ENCODE results near the gene LRFN4.

The LRFN4 gene

DNA sequence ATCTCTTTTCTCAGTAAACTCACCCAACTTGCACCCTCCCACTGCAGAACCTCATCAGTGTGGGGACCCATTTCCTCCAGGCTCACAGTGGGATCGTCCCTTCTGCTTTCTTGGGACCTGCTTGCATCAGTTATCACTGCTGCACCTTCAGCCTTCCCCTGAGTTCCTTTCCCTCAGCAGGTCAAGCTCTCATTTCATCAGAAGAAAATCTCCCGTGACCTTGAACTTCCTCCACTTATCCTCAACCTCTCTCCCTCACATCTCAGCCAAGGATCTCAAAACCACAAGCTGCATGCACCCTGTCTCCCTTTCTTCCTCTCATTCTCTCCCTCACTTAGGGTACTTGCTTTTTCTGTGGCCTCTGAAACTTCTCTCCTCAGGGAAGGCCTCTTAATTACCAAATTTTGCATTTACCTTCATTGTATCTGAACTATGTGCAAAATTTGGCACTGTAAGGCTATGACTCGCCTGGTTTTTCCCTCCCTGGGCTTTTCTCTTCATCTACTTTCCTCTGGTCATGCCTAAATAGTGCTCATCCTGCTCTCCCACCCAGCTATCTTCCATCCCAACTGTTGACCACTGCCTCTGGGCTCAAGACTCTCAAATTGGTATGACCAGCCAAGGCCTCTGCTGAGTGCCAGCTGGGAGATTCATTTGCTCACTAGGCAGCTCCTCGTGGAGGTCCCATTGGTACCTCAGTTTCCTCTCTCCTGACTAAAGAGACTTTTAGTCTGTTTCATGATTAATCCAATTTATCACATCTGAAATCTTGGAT is 16.4 kb upstream of the LRFN4 start:
- peaks cover 43% of the 10 kb centered on the region for H3K36me3 Mint-ChIP-seq (ENCODE audit: low read depth)
- intact Hi-C loops (cut with micrococcal nuclease): no loop called here
- H3K9me3 Mint-ChIP-seq: no peaks in the 10 kb centered on the region
- H3K4me1 Mint-ChIP-seq (ENCODE audit: low read depth): peaks cover 46% of the 10 kb centered on the region
- no peak overlapping the region for H3K4me3 Mint-ChIP-seq
- H3K27me3 Mint-ChIP-seq: no peaks in the 10 kb centered on the region
- peak overlapping the region; percentile 37 for H3K27ac Mint-ChIP-seq

GRCh38 chr11:66841861-66842260 is 15.0 kb upstream of the LRFN4 start:
- H3K4me3 Mint-ChIP-seq: peak overlapping the region; percentile 82
- intact Hi-C loops (cut with micrococcal nuclease): no loop called here
- peaks cover 60% of the 10 kb centered on the region for H3K4me1 Mint-ChIP-seq (ENCODE audit: low read depth)
- H3K27me3 Mint-ChIP-seq: no peaks in the 10 kb centered on the region
- H3K36me3 Mint-ChIP-seq (ENCODE audit: low read depth): peaks cover 57% of the 10 kb centered on the region
- peak overlapping the region; percentile 94 for H3K27ac Mint-ChIP-seq
- H3K9me3 Mint-ChIP-seq: no peaks in the 10 kb centered on the region

- H3K36me3 Mint-ChIP-seq (ENCODE audit: low read depth): peaks cover 62% of the 10 kb centered on the region
- H3K4me3 Mint-ChIP-seq: peak overlapping the region; percentile 82
- no peaks in the 10 kb centered on the region for H3K27me3 Mint-ChIP-seq
- no peaks in the 10 kb centered on the region for H3K9me3 Mint-ChIP-seq
- intact Hi-C loops (cut with micrococcal nuclease): no loop called here
- peak overlapping the region; percentile 94 for H3K27ac Mint-ChIP-seq
- peaks cover 63% of the 10 kb centered on the region for H3K4me1 Mint-ChIP-seq (ENCODE audit: low read depth)
These were observed 14.4 kb upstream of the LRFN4 start for GRCh38 chr11:66842501-66842895.

DNA sequence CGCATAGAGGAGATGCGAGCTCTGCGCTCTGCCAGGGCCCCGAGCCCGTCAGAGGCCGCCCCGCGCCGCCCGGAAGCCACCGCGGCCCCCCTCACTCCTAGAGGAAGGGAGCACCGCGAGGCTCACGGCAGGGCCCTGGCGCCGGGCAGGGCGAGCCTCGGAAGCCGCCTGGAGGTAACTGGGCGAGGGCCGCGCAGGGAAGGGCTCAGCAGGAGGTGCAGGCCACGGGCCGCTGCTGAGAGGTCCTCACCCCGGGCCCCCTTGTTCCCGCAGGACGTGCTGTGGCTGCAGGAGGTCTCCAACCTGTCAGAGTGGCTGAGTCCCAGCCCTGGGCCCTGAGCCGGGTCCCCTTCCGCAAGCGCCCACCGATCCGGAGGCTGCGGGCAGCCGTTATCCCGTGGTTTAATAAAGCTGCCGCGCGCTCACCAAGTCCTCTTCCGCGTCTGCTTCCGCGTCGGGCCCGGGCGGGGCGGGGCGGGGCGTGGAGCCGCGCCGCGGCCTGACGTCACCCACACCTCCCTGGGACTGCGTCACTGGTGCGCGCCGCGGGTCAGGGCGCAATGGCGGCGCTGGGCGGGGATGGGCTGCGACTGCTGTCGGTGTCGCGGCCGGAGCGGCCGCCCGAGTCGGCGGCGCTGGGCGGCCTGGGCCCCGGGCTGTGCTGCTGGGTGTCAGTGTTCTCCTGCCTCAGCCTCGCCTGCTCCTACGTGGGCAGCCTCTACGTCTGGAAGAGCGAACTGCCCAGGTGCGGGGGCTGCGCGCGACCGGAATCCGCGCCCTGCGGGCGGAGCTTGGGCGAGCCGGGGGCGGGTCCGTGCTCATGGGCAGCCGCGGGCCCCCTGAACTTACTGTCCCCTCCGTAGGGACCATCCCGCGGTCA is 13.7 kb upstream of the LRFN4 start, which contains the start of gene RCE1:
TSS of gene RCE1 (plus strand) at position 546 of the 880 bp plus-strand sequence. CDS start at position 561, 15 bp downstream.
- peak within 1 kb of the TSS; percentile 82 for H3K4me3 Mint-ChIP-seq
- H3K4me1 Mint-ChIP-seq (ENCODE audit: low read depth): peaks cover 63% of the 10 kb centered on the region
- H3K27me3 Mint-ChIP-seq: no peaks in the 10 kb centered on the region
- H3K27ac Mint-ChIP-seq: peak within 1 kb of the TSS; percentile 94
- H3K9me3 Mint-ChIP-seq: no peaks in the 10 kb centered on the region
- H3K36me3 Mint-ChIP-seq (ENCODE audit: low read depth): peaks cover 63% of the 10 kb centered on the region
- intact Hi-C loops (cut with micrococcal nuclease): no loop called here

GRCh38 chr11:66843776-66844495 is 12.9 kb upstream of the LRFN4 start:
- H3K4me1 Mint-ChIP-seq (ENCODE audit: low read depth): peaks cover 63% of the 10 kb centered on the region
- no peaks in the 10 kb centered on the region for H3K27me3 Mint-ChIP-seq
- H3K27ac Mint-ChIP-seq: peak overlapping the region; percentile 94
- peaks cover 70% of the 10 kb centered on the region for H3K36me3 Mint-ChIP-seq (ENCODE audit: low read depth)
- H3K4me3 Mint-ChIP-seq: peak overlapping the region; percentile 82
- no peaks in the 10 kb centered on the region for H3K9me3 Mint-ChIP-seq
- intact Hi-C loops (cut with micrococcal nuclease): no loop called here

GRCh38 chr11:66844496-66845142 is 12.2 kb upstream of the LRFN4 start:
- H3K36me3 Mint-ChIP-seq (ENCODE audit: low read depth): peaks cover 73% of the 10 kb centered on the region
- peak overlapping the region; percentile 82 for H3K4me3 Mint-ChIP-seq
- H3K4me1 Mint-ChIP-seq (ENCODE audit: low read depth): peaks cover 63% of the 10 kb centered on the region
- intact Hi-C loops (cut with micrococcal nuclease): no loop called here
- no peaks in the 10 kb centered on the region for H3K27me3 Mint-ChIP-seq
- H3K27ac Mint-ChIP-seq: peak overlapping the region; percentile 94
- H3K9me3 Mint-ChIP-seq: no peaks in the 10 kb centered on the region

DNA sequence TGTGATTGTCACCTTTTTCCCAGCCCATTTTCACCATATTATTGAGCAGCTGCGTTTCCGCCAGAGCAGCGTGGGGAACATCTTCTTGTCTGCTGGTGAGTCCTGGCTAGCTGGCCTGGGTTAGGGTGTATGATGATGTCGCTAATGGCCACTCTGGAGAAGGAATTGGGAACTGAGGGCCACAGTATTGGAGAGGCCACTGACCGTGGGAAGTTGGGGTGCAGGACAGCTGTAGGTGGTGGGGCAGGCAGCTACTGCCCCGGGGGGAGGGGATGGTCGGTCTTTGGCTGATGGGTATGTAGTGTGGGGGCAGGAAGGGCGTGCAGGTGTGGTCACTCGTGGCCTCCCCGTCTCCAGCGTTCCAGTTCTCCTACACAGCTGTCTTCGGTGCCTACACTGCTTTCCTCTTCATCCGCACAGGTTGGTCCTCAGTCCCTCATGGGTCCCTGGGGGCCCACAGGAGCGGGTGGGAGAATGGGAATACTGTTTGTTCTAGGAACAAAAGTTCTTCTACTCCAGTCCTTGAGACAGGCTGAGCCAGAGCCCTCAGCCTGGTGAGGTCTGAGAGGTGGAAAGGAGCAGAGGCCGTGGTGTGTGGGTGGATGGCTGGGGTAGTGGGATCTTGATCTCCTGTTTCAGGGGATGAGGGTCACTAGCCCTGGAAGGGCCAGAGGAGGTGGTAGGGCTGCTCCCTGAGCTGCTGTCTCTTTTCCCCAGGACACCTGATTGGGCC is 11.6 kb upstream of the LRFN4 start:
- Mint-ChIP-seq H3K4me3 (no peak overlapping the region), H3K4me1 (ENCODE audit: low read depth) (peaks cover 56% of the 10 kb centered on the region), H3K9me3 (no peaks in the 10 kb centered on the region), H3K27me3 (no peaks in the 10 kb centered on the region), H3K36me3 (ENCODE audit: low read depth) (peaks cover 73% of the 10 kb centered on the region), H3K27ac (no peak overlapping the region)
- intact Hi-C loops (cut with micrococcal nuclease): no loop called here

DNA sequence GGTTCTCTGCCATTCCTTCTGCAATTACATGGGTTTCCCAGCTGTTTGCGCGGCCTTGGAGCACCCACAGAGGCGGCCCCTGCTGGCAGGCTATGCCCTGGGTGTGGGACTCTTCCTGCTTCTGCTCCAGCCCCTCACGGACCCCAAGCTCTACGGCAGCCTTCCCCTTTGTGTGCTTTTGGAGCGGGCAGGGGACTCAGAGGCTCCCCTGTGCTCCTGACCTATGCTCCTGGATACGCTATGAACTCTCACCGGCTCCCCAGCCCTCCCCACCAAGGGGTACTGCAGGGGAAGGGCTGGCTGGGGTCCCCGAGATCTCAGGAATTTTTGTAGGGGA is 11.0 kb upstream of the LRFN4 start:
- peaks cover 55% of the 10 kb centered on the region for H3K4me1 Mint-ChIP-seq (ENCODE audit: low read depth)
- intact Hi-C loops (cut with micrococcal nuclease): no loop called here
- H3K27me3 Mint-ChIP-seq: no peaks in the 10 kb centered on the region
- peaks cover 73% of the 10 kb centered on the region for H3K36me3 Mint-ChIP-seq (ENCODE audit: low read depth)
- H3K9me3 Mint-ChIP-seq: no peaks in the 10 kb centered on the region
- peak overlapping the region; percentile 53 for H3K27ac Mint-ChIP-seq
- no peak overlapping the region for H3K4me3 Mint-ChIP-seq

DNA sequence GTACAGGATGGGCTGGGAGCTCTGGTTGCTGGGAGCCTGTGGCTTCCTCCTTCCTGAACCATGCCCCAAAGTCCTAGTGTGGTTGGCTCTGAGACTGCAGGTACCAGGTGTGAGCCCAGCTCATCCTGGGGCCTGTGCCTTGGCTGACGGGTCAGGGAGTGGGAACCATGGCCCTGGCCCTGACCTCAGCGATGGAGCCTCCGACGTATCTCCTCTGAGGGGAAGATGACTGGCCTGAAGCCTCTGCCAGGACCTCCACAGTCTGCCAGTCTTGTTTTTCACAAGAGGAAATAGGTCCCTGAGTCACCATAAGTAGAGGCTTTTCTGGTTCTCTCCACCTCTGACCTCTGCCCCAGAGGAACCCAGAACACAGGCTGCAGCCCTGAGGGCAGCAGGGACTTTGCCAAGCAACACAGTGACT is 10.2 kb upstream of the LRFN4 start:
- H3K4me1 Mint-ChIP-seq (ENCODE audit: low read depth): peaks cover 57% of the 10 kb centered on the region
- H3K36me3 Mint-ChIP-seq (ENCODE audit: low read depth): peaks cover 70% of the 10 kb centered on the region
- intact Hi-C loops (cut with micrococcal nuclease): no loop called here
- H3K9me3 Mint-ChIP-seq: no peaks in the 10 kb centered on the region
- peak overlapping the region; percentile 53 for H3K27ac Mint-ChIP-seq
- no peaks in the 10 kb centered on the region for H3K27me3 Mint-ChIP-seq
- H3K4me3 Mint-ChIP-seq: no peak overlapping the region

DNA sequence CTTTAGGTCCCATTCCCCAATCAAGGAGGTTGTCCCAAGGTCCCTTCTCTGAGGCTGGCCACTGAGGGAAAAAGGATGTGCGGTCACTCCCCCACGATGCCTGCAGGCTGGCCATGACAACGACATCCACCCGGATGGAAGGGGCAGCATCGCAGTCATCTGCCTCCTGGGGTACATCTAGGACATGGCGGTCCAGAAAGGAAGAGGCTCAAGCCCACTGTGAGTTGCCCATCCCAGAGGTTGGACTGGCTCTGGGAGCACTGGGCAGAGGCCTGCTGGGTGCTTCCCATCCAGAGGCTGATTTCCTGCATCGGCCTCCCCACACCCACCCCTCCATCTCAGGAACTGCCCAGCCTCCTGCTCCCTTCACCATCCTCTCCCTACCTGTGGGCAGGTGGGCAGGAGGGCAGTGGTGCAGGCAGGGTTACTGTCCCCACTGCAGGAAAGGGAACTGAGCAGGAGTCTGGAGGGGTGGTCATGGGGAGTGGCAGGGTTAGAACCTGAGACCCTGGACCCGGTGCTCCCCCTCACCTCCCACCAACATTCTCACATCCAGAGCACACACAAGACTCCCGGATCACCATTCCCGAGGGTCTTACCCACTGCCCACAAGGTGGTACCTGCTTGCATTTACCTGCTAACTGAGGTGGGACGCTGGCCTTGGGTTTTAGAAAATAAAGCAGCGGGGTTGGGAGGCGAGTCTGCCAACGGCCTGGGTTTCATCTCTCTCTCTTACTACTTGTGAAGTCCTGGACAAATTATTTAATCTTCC is 9.2 kb upstream of the LRFN4 start:
- Mint-ChIP-seq H3K9me3 (no peaks in the 10 kb centered on the region), H3K4me3 (no peak overlapping the region), H3K36me3 (ENCODE audit: low read depth) (peaks cover 61% of the 10 kb centered on the region), H3K27ac (no peak overlapping the region), H3K27me3 (no peaks in the 10 kb centered on the region), H3K4me1 (ENCODE audit: low read depth) (peaks cover 56% of the 10 kb centered on the region)
- intact Hi-C loops (cut with micrococcal nuclease): no loop called here

DNA sequence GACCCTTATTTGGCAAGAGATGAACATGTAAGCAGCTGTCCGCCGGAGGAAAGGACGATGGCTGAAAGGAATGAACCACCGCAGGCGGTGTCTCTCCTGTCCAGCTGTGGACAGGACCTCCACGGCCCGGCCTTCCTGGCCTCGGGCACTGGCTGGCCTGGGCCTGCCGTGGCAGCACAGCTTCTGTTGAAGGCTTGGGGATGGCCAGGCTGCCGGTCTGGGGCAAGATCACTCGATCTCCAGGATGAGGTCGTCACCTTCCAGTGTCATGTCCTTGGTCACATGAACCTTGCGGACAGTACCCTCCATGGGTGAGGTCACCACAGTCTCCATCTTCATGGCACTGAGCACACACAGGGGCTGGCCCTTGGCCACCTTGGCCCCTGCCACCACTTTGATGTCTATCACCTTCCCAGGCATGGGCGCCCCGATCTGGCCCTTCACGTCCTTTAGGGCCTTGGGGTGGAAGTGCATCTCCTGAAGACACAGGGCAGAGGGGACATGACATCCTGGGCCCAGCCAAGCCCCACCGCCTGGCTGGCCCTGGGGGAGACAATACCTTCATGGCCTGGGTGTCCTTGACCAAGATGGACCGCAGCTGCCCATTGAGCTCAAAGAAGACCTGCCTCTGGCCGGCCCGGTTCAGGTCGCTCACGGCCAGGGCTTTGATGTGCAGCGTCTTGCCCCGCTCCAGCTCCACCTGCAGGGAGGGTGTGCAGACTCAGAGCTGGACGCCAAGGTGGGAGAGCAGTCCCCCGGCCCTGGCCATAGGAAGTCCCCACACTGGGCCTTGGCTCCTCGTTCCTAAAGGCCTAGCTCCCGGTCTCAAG is 8.0 kb upstream of the LRFN4 start:
- no peak overlapping the region for H3K27ac Mint-ChIP-seq
- H3K36me3 Mint-ChIP-seq (ENCODE audit: low read depth): peaks cover 63% of the 10 kb centered on the region
- H3K4me1 Mint-ChIP-seq (ENCODE audit: low read depth): peaks cover 58% of the 10 kb centered on the region
- H3K9me3 Mint-ChIP-seq: no peaks in the 10 kb centered on the region
- H3K27me3 Mint-ChIP-seq: no peaks in the 10 kb centered on the region
- no peak overlapping the region for H3K4me3 Mint-ChIP-seq
- intact Hi-C loops (cut with micrococcal nuclease): no loop called here
